Fibroblast of lung (primary cell): ENCODE results near the gene ARL10. TPM values are rescaled to one million over a fixed set of nuclear protein-coding genes. Genes with fewer than 3 reads are reported as not detected.

Source experiments
- DNase-seq, 2 donors: peaks; one replicate each; pipeline versions ENCODE4 v3.0.0 to v3.0.0-alpha.2; 2010; ENCODE audit warnings: low read depth in 2 of 2
- H2AFZ ChIP-seq: 2 replicates; pipeline ENCODE4 v1.5.1; 2012; ENCODE audit warnings: low read length, control low read depth, inconsistent platforms
- H3K27ac ChIP-seq: 2 replicates; pipeline ENCODE4 v1.5.1; 2011; ENCODE audit warnings: low read length, control low read depth; ENCODE audit not compliant: insufficient read depth
- H3K27me3 ChIP-seq: 2 replicates; pipeline ENCODE4 v1.5.1; 2011; ENCODE audit warnings: mild to moderate bottlenecking, low read length; ENCODE audit not compliant: control insufficient read depth, insufficient read depth
- H3K36me3 ChIP-seq: 2 replicates; pipeline ENCODE4 v1.5.1; 2011; ENCODE audit warnings: low read length; ENCODE audit not compliant: control insufficient read depth, insufficient read depth
- H3K4me1 ChIP-seq: 2 replicates; pipeline ENCODE4 v1.5.1; 2011; ENCODE audit warnings: low read length; ENCODE audit not compliant: control insufficient read depth, insufficient read depth; ENCODE audit errors: extremely low read depth
- H3K4me2 ChIP-seq: 2 replicates; pipeline ENCODE4 v1.5.1; 2011; ENCODE audit warnings: low read length, control low read depth; ENCODE audit not compliant: insufficient read depth; ENCODE audit errors: extremely low read depth
- H3K4me3 ChIP-seq, 4 experiments: fragments of 200-600 bp in 1 of 4; sonication (generic) in 1 of 4; replicated peaks in 1 of 4; 2 replicates each; pipeline ENCODE4 v1.5.1; 2011 to 2016; ENCODE audit warnings: low read length in 4 of 4, low read depth in 3 of 4, mild to moderate bottlenecking in 3 of 4, control low read depth in 2 of 4, inconsistent platforms in 1 of 4, mixed read lengths in 1 of 4; ENCODE audit not compliant: insufficient read depth in 1 of 4; ENCODE audit errors: control extremely low read depth in 1 of 4
- H3K79me2 ChIP-seq: 2 replicates; pipeline ENCODE4 v1.5.1; 2012; ENCODE audit warnings: mild to moderate bottlenecking, low read length, inconsistent platforms; ENCODE audit not compliant: control insufficient read depth, insufficient read depth
- H3K9ac ChIP-seq: 2 replicates; pipeline ENCODE4 v1.5.1; 2011; ENCODE audit warnings: mild to moderate bottlenecking, low read length, control low read depth; ENCODE audit not compliant: insufficient read depth
- H3K9me3 ChIP-seq: 2 replicates; pipeline ENCODE4 v1.5.1; 2012; ENCODE audit warnings: low read depth, low read length; ENCODE audit not compliant: control insufficient read depth, insufficient read depth
- H4K20me1 ChIP-seq: 2 replicates; pipeline ENCODE4 v1.5.1; 2011; ENCODE audit warnings: low read length; ENCODE audit not compliant: control insufficient read depth, insufficient read depth; ENCODE audit errors: extremely low read depth
- EZH2 ChIP-seq: IDR thresholded peaks from 2 replicates; pipeline ENCODE4 v1.5.1; 2012; ENCODE audit warnings: low read length, control low read depth, mild to moderate bottlenecking; ENCODE audit errors: missing control alignments
- polyA plus RNA-seq, 2 donors: library from polyadenylated mRNA; depleted of rRNA in 1 of 2; stranded (reverse) in 1 of 2; unstranded in 1 of 2; fragments of >200 nt; gene quantifications; 2 replicates each; pipeline ENCODE4 v1.2.1, GENCODE V29; 2011 to 2012; ENCODE audit warnings: missing spikeins in 1 of 2
- total RNA-seq: library from RNA; depleted of rRNA; stranded (reverse); fragments of >200 nt; gene quantifications from 2 replicates; pipeline ENCODE4 v1.2.1, GENCODE V29; 2014
- TF ChIP-seq, protein P1 (sequence below), 2 donors: IDR thresholded peaks in 1 of 2; conservative IDR thresholded peaks in 1 of 2; 1 replicate in 1 of 2; 2 replicates in 1 of 2; pipeline ENCODE4 v1.5.1; 2011 to 2012; ENCODE audit warnings: low read length in 2 of 2, control low read depth in 1 of 2, inconsistent platforms in 1 of 2, low read depth in 1 of 2, mild to moderate bottlenecking in 1 of 2

Gene ARL10
- total and polyA plus RNA-seq, 2 donors (not counting 1 experiment from before 2014, with no cell fraction given): 3.0 to 11.1 TPM

GRCh38 chr5:176396330-176396729 is 31.0 kb downstream of the ARL10 start:
- Histone ChIP-seq H3K36me3 (peaks cover 10% of the 10 kb centered on the region), H4K20me1 (no peaks in the 10 kb centered on the region), H3K27ac (no peak overlapping the region), H2AFZ (no peak overlapping the region), H3K27me3 (no peaks in the 10 kb centered on the region), H3K4me2 (no peak overlapping the region), H3K79me2 (no peaks in the 10 kb centered on the region), H3K4me1 (peaks cover 3% of the 10 kb centered on the region), H3K9me3 (no peaks in the 10 kb centered on the region), H3K9ac (no peak overlapping the region), H3K4me3 (no peak overlapping the region)
- TF ChIP-seq, protein P1, sequence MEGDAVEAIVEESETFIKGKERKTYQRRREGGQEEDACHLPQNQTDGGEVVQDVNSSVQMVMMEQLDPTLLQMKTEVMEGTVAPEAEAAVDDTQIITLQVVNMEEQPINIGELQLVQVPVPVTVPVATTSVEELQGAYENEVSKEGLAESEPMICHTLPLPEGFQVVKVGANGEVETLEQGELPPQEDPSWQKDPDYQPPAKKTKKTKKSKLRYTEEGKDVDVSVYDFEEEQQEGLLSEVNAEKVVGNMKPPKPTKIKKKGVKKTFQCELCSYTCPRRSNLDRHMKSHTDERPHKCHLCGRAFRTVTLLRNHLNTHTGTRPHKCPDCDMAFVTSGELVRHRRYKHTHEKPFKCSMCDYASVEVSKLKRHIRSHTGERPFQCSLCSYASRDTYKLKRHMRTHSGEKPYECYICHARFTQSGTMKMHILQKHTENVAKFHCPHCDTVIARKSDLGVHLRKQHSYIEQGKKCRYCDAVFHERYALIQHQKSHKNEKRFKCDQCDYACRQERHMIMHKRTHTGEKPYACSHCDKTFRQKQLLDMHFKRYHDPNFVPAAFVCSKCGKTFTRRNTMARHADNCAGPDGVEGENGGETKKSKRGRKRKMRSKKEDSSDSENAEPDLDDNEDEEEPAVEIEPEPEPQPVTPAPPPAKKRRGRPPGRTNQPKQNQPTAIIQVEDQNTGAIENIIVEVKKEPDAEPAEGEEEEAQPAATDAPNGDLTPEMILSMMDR (conservative IDR thresholded peaks at IDR 0.05 in 1 of 2, IDR thresholded peaks at IDR 0.05 in 1 of 2; ENCODE audit: low read depth in 1 of 2, low read length in 2 of 2): no peak
- TF ChIP-seq EZH2: no peak
- peak in 1 of 2 donors; percentile 57 for DNase-seq

GRCh38 chr5:176397736-176398420 is 32.6 kb downstream of the ARL10 start:
- no peak overlapping the region for H3K9ac ChIP-seq

GRCh38 chr5:176400382-176401156 is 35.3 kb downstream of the ARL10 start:
- Histone ChIP-seq H4K20me1 (no peaks in the 10 kb centered on the region), H3K4me3 (no peak overlapping the region), H3K79me2 (no peaks in the 10 kb centered on the region), H3K36me3 (peaks cover 7% of the 10 kb centered on the region), H3K27ac (no peak overlapping the region), H2AFZ (no peak overlapping the region), H3K4me2 (no peak overlapping the region), H3K27me3 (no peaks in the 10 kb centered on the region), H3K9ac (no peak overlapping the region), H3K4me1 (no peaks in the 10 kb centered on the region), H3K9me3 (no peaks in the 10 kb centered on the region)
- no peak for DNase-seq
- TF ChIP-seq, protein P1 (conservative IDR thresholded peaks at IDR 0.05 in 1 of 2, IDR thresholded peaks at IDR 0.05 in 1 of 2; ENCODE audit: low read depth in 1 of 2, low read length in 2 of 2): no peak
- no peak for TF ChIP-seq EZH2

More at GRCh38 chr5:176397736-176398420, 32.6 kb downstream of the ARL10 start:
- TF ChIP-seq, protein P1 (conservative IDR thresholded peaks at IDR 0.05 in 1 of 2, IDR thresholded peaks at IDR 0.05 in 1 of 2; ENCODE audit: low read depth in 1 of 2, low read length in 2 of 2): no peak
- TF ChIP-seq EZH2: no peak
- Histone ChIP-seq H4K20me1 (no peaks in the 10 kb centered on the region), H3K27me3 (no peaks in the 10 kb centered on the region), H3K36me3 (peaks cover 5% of the 10 kb centered on the region), H3K4me1 (peaks cover 3% of the 10 kb centered on the region), H3K4me3 (no peak overlapping the region), H3K4me2 (no peak overlapping the region), H3K79me2 (no peaks in the 10 kb centered on the region), H2AFZ (no peak overlapping the region), H3K9me3 (no peaks in the 10 kb centered on the region), H3K27ac (no peak overlapping the region)
- no peak for DNase-seq
